GM12878 (cell line): ENCODE results near the gene RAB35. TPM values are rescaled to one million over a fixed set of nuclear protein-coding genes. Genes with fewer than 3 reads are reported as not detected.

Experiments used
- EZH2 ChIP-seq: IDR thresholded peaks from 2 replicates; pipeline ENCODE4 v1.6.1; 2012; ENCODE audit warnings: low read depth, mild to moderate bottlenecking, control low read depth, inconsistent platforms, low read length, borderline replicate concordance; ENCODE audit not compliant: control insufficient read depth
- GATAD2B ChIP-seq: fragments of 450-650 bp; conservative IDR thresholded peaks from 2 replicates; pipeline ENCODE4 v1.6.1; 2017; ENCODE audit warnings: low read depth, mild to moderate bottlenecking, moderate library complexity
- HDAC2 ChIP-seq: fragments of 200-600 bp; sonication (generic); IDR thresholded peaks from 2 replicates; pipeline ENCODE4 v1.6.1; 2017
- NR2F1 ChIP-seq: fragments of 450-650 bp; conservative IDR thresholded peaks from 2 replicates; pipeline ENCODE4 v1.6.1; 2017; ENCODE audit warnings: mild to moderate bottlenecking
- POLR2A ChIP-seq: IDR thresholded peaks from 2 replicates; pipeline ENCODE4 v1.6.1; 2011; ENCODE audit warnings: low read depth, mild to moderate bottlenecking, low read length
- POLR2AphosphoS5 ChIP-seq: IDR thresholded peaks from 2 replicates; pipeline ENCODE4 v1.6.1; 2011; ENCODE audit warnings: mild to moderate bottlenecking, low read length, inconsistent platforms
- RBBP5 ChIP-seq: fragments of 200-600 bp; sonication (generic); conservative IDR thresholded peaks from 2 replicates; pipeline ENCODE4 v1.6.1; 2016
- RUNX3 ChIP-seq: IDR thresholded peaks from 2 replicates; pipeline ENCODE4 v1.6.1; 2012; ENCODE audit warnings: low read length, inconsistent platforms
- SMC3 ChIP-seq: IDR thresholded peaks from 2 replicates; pipeline ENCODE4 v1.6.1; 2011; ENCODE audit warnings: low read length, improper control_type of control experiment, borderline replicate concordance
- TARDBP ChIP-seq: IDR thresholded peaks from 2 replicates; pipeline ENCODE4 v1.6.1; 2016; ENCODE audit warnings: borderline replicate concordance
- TCF12 ChIP-seq: IDR thresholded peaks from 2 replicates; pipeline ENCODE4 v1.6.1; 2011; ENCODE audit warnings: low read depth, mild to moderate bottlenecking, low read length
- WRNIP1 ChIP-seq: IDR thresholded peaks from 2 replicates; pipeline ENCODE4 v1.6.1; 2011; ENCODE audit warnings: low read depth, low read length, improper control_type of control experiment, borderline replicate concordance
- ZBED1 ChIP-seq: IDR thresholded peaks from 2 replicates; pipeline ENCODE4 v1.6.1; 2016; ENCODE audit warnings: borderline replicate concordance
- ZNF274 ChIP-seq: IDR thresholded peaks from one replicate; pipeline ENCODE4 v1.8.0; 2011; ENCODE audit not compliant: insufficient read length, insufficient read depth
- ZZZ3 ChIP-seq: IDR thresholded peaks from 2 replicates; pipeline ENCODE4 v1.6.1; 2011; ENCODE audit warnings: low read depth; ENCODE audit not compliant: control insufficient read depth, insufficient read length
- polyA plus RNA-seq, 11 experiments: library from polyadenylated mRNA; depleted of rRNA in 4 of 11; unstranded in 6 of 11; stranded (reverse) in 5 of 11; fragments of >200 nt; fragmentation: Nextera tagmentation in 4 of 11; fragmentation: Illumina TruSeq in 1 of 11; extraction: Ambion mirVana in 4 of 11; extraction: Trizol in 1 of 11; gene quantifications; 1 replicate in 1 of 11; 2 replicates in 10 of 11; pipeline versions ENCODE4 v1.2.1 to v1.2.3, GENCODE V29; 2011 to 2016; ENCODE audit warnings: inconsistent platforms in 2 of 11, missing spikeins in 2 of 11, low read depth in 1 of 11
- total RNA-seq, 4 experiments: library from RNA; depleted of rRNA in 3 of 4; stranded (reverse); fragments of >200 nt in 3 of 4; fragmentation: Illumina TruSeq in 1 of 4; extraction: Trizol in 1 of 4; gene quantifications; 2 replicates each; pipeline versions ENCODE4 v1.2.1 to v1.2.3, GENCODE V29; 2013 to 2021
- TF ChIP-seq, protein P1 (sequence below): IDR thresholded peaks from 2 replicates; pipeline ENCODE4 v1.6.1; 2012; ENCODE audit warnings: mild to moderate bottlenecking, low read depth, low read length
- TF ChIP-seq, protein P2 (sequence below): fragments of 450-650 bp; formaldehyde crosslinking; IDR thresholded peaks from 2 replicates; pipeline ENCODE4 v1.4.0; 2022; ENCODE audit warnings: mild to moderate bottlenecking, moderate library complexity
- TF ChIP-seq, protein P3 (sequence below): fragments of 450-650 bp; IDR thresholded peaks from 2 replicates; pipeline ENCODE4 v1.6.1; 2014; ENCODE audit warnings: mild to moderate bottlenecking
- TF ChIP-seq, protein P4 (sequence below): fragments of 450-650 bp; IDR thresholded peaks from 2 replicates; pipeline ENCODE4 v1.6.1; 2016; ENCODE audit warnings: mild to moderate bottlenecking, moderate library complexity, borderline replicate concordance

The RAB35 gene
- total and polyA plus RNA-seq, 10 of the 15 experiments (the other 5 are each of a cell fraction or from before 2014, with no cell fraction given): 0.76 to 99.2 (median 43.8) TPM

DNA sequence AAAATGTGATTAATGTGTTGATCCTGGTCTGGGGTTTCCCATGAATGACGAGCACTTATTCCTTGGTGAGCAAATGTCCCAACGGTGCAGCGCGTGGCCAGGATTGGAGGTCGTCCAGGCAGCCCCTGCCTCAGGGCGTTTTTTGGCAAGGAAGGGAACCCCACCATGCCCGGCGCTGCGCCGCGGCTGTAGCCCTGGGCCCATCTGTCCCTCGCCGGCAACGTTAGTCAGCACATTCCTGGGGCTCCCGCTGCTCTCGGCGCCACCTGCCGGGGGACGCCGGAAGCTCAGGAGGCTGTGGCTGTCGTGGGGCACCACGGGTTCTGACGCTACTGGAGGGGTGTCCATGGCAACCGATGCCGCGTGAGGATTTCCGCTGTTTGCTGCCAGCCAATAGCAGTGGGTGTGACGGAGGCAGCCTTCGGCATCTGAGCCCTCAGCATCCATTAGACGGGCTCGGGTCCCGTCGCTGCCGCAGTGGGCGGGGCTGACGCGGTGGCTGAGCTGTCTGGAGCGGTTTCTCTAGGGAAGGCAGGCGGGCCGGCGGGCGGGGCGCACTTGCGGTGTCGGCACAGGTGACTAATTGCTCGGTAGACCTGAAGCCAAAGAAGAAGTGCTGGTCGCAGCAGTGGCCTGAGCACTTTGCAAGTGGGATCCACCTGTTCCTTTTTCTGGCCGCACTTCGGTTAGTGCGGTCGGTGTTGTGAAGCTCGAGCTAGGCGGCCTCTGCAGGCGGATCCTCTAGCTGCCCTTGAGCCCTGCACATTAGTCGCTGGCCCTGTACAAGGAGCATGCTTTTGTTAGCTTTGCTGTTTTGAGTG is 29.5 kb downstream of the RAB35 start (continued):
- TF ChIP-seq, protein P1, sequence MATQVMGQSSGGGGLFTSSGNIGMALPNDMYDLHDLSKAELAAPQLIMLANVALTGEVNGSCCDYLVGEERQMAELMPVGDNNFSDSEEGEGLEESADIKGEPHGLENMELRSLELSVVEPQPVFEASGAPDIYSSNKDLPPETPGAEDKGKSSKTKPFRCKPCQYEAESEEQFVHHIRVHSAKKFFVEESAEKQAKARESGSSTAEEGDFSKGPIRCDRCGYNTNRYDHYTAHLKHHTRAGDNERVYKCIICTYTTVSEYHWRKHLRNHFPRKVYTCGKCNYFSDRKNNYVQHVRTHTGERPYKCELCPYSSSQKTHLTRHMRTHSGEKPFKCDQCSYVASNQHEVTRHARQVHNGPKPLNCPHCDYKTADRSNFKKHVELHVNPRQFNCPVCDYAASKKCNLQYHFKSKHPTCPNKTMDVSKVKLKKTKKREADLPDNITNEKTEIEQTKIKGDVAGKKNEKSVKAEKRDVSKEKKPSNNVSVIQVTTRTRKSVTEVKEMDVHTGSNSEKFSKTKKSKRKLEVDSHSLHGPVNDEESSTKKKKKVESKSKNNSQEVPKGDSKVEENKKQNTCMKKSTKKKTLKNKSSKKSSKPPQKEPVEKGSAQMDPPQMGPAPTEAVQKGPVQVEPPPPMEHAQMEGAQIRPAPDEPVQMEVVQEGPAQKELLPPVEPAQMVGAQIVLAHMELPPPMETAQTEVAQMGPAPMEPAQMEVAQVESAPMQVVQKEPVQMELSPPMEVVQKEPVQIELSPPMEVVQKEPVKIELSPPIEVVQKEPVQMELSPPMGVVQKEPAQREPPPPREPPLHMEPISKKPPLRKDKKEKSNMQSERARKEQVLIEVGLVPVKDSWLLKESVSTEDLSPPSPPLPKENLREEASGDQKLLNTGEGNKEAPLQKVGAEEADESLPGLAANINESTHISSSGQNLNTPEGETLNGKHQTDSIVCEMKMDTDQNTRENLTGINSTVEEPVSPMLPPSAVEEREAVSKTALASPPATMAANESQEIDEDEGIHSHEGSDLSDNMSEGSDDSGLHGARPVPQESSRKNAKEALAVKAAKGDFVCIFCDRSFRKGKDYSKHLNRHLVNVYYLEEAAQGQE: no peak
- TF ChIP-seq ZZZ3 (no peak), NR2F1 (0 out of 2 replicates have a peak, but pooled peaks have one; percentile 36), WRNIP1 (0 out of 2 replicates have a peak, but pooled peaks have one; percentile 27), RUNX3 (peak; percentile 84), POLR2A (peak; percentile 75), HDAC2 (no peak), EZH2 (no peak), RBBP5 (no peak), GATAD2B (no peak; the same call in none of the 2 replicates), SMC3 (peak; percentile 93), ZNF274 (no peak), POLR2AphosphoS5 (peak; percentile 48; the same call in 1 of the 2 replicates), TARDBP (no peak), TCF12 (peak; percentile 53; the same call in 1 of the 2 replicates), ZBED1 (no peak)
- TF ChIP-seq, protein P2, sequence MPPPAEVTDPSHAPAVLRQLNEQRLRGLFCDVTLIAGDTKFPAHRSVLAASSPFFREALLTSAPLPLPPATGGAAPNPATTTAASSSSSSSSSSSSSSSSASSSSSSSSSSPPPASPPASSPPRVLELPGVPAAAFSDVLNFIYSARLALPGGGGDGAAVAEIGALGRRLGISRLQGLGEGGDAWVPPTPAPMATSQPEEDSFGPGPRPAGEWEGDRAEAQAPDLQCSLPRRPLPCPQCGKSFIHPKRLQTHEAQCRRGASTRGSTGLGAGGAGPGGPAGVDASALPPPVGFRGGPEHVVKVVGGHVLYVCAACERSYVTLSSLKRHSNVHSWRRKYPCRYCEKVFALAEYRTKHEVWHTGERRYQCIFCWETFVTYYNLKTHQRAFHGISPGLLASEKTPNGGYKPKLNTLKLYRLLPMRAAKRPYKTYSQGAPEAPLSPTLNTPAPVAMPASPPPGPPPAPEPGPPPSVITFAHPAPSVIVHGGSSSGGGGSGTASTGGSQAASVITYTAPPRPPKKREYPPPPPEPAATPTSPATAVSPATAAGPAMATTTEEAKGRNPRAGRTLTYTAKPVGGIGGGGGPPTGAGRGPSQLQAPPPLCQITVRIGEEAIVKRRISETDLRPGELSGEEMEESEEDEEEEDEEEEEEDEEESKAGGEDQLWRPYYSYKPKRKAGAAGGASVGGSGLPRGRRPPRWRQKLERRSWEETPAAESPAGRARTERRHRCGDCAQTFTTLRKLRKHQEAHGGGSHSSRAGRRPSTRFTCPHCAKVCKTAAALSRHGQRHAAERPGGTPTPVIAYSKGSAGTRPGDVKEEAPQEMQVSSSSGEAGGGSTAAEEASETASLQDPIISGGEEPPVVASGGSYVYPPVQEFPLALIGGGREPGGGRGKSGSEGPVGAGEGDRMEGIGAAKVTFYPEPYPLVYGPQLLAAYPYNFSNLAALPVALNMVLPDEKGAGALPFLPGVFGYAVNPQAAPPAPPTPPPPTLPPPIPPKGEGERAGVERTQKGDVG (CRISPR knock-in tag): no peak
- TF ChIP-seq, protein P3, sequence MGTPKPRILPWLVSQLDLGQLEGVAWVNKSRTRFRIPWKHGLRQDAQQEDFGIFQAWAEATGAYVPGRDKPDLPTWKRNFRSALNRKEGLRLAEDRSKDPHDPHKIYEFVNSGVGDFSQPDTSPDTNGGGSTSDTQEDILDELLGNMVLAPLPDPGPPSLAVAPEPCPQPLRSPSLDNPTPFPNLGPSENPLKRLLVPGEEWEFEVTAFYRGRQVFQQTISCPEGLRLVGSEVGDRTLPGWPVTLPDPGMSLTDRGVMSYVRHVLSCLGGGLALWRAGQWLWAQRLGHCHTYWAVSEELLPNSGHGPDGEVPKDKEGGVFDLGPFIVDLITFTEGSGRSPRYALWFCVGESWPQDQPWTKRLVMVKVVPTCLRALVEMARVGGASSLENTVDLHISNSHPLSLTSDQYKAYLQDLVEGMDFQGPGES: peak; percentile 74
- TF ChIP-seq, protein P4, sequence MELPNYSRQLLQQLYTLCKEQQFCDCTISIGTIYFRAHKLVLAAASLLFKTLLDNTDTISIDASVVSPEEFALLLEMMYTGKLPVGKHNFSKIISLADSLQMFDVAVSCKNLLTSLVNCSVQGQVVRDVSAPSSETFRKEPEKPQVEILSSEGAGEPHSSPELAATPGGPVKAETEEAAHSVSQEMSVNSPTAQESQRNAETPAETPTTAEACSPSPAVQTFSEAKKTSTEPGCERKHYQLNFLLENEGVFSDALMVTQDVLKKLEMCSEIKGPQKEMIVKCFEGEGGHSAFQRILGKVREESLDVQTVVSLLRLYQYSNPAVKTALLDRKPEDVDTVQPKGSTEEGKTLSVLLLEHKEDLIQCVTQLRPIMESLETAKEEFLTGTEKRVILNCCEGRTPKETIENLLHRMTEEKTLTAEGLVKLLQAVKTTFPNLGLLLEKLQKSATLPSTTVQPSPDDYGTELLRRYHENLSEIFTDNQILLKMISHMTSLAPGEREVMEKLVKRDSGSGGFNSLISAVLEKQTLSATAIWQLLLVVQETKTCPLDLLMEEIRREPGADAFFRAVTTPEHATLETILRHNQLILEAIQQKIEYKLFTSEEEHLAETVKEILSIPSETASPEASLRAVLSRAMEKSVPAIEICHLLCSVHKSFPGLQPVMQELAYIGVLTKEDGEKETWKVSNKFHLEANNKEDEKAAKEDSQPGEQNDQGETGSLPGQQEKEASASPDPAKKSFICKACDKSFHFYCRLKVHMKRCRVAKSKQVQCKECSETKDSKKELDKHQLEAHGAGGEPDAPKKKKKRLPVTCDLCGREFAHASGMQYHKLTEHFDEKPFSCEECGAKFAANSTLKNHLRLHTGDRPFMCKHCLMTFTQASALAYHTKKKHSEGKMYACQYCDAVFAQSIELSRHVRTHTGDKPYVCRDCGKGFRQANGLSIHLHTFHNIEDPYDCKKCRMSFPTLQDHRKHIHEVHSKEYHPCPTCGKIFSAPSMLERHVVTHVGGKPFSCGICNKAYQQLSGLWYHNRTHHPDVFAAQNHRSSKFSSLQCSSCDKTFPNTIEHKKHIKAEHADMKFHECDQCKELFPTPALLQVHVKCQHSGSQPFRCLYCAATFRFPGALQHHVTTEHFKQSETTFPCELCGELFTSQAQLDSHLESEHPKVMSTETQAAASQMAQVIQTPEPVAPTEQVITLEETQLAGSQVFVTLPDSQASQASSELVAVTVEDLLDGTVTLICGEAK: no peak
